Stimulated activated CD4-positive, alpha-beta T cell treated with anti-CD3 and anti-CD28 coated beads, Interleukin-1b, Interleukin-23, amount 100 ng/mL, for 48 hours (primary cell): ENCODE results near the gene LRRC9.
"Not testable (repeated sequence)": the region's sequence is repeated elsewhere in the genome, so short reads cannot be mapped to it uniquely, and the experiment has no call there.

Source experiments
- DNase-seq: peaks from one replicate; pipeline ENCODE4 v3.0.0-alpha.2; 2020

Gene LRRC9

GRCh38 chr14:60079723-60080122 lies 159.8 kb downstream of the LRRC9 start:
- DNase-seq: no peak

DNA sequence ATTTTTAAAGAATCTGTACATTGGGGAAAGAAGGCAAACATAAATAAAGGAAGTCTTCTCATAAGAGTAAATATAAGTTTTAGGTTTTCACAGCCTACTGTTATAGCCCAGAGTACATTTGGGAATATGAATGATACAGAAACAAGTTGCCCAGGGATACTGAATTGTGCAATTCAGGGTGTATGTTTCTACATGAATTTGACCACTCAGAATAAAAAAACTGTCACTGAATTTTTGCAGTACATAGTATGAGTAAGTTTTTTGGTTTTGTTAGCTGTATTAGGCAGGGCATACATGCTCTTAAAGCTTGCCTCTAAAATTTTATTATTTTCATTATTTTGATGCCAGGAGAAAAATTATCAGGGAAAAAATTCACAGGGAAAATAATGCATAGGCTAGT lies 165.1 kb downstream of the LRRC9 start:
- DNase-seq: no peak

DNA sequence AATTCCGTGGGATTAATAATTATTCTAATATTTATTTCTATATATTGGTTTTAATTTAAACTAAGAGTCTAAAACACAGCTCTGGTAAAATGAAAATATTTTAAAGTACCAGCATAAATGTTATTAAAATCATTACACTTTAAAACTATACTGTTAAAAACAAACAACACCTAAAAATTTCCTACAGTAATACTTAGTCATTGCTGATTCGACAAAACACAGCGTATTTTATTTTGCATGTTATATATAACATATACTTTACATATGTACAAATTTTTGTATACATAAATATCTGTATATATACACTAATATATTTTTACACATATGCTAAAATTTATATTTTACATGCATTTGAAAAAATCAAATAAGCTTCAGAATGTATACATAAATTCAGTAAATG lies 165.7 kb downstream of the LRRC9 start:
- no peak for DNase-seq

- DNase-seq: no peak
Measured at GRCh38 chr14:60087668-60088067, 167.7 kb downstream of the LRRC9 start.

DNA sequence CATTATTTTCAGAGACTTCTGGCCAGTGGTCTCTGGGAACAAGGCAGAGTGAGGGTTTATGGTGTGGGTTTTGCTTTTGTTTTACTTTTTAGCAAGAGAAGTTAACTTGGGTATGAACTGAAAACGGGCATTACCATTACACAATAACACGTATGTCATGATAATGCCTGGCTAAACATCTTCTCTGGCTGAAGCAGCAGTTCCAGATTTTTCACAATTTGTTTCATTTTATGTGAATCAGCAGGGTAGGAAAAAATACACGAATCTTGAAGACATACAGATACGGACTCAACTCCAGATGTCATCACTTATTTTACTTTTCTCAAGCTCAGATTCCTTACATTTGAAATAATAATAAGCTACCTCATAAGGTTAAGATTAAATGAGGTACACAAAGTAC lies 169.3 kb downstream of the LRRC9 start:
- DNase-seq: no peak

- DNase-seq: peak; percentile 5
Measured at GRCh38 chr14:60090864-60091519, 171.0 kb downstream of the LRRC9 start.

DNA sequence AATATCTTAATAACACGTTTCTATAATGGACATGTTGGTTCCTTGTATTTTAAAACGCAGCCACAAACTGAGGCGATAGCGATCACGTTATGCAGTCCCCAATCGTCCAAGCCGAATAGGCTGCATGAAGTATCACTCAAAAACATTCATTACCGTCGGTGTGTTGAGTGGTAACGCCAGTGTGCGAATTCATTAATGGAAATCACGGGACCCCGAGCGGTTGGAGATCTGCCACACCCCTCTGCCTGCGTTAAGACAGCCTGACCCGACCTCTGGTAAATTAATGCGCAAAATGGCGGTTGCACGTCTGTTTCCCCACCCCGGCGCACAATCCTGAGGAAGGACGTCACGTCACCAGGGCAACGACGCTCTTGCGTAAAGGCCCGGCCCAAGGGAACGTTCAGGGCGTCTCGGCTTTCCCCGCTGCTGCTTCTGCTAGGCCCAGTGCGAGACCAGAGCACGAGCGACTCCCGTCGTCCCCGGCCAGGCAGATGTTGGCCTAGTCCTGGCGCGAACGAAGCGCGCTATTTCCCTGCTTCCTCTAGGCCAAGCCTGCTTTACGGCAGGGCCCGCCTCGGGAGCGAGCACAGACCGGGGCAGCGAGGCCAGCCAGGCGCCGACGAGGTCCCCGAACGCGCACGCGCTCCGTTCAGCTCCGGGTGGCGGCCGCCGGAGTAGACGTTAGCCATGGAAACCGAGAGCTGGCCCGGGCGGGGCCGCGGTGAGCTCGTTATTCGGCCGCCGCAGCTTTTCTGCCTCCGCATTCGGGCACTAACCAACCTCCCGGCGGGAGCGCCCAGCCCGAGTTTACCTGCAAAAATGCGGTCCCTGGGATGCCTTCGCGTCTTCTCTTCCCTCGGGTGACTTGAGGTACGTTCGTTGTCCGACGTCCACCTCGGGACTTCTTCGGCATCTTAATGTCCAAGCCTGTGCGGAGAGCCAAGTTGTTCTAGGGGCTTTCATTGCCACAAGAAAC lies 171.9 kb downstream of the LRRC9 start, which contains the start of gene PCNX4:
Gene PCNX4, plus strand, starts transcription at position 374 of the 976 bp plus-strand sequence. CDS start 15,716 bp downstream, outside the sequence.
- DNase-seq: peak; percentile 94

- DNase-seq: no peak
Measured at GRCh38 chr14:60092526-60092920, 172.6 kb downstream of the LRRC9 start.

GRCh38 chr14:60093080-60093479 lies 173.1 kb downstream of the LRRC9 start:
- DNase-seq: no peak

DNA sequence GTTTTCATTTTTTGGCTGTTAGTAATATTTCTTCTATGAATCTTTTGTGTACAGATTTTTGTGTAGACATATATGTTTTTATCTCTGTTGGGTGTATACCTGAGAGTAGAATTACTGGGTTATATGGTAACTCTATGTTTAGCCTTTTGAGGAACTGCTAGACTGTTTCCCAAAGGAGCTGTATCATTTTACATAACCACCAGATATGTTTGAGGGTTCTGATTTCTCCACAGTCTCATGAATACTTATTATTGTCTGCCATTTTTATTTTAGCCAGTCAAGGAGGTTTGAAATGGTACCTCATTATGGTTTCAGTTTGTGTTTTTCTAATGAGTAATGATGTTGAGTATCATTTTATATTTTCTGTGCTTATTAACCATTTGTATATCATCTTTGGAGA lies 173.7 kb downstream of the LRRC9 start:
- DNase-seq: no peak

DNA sequence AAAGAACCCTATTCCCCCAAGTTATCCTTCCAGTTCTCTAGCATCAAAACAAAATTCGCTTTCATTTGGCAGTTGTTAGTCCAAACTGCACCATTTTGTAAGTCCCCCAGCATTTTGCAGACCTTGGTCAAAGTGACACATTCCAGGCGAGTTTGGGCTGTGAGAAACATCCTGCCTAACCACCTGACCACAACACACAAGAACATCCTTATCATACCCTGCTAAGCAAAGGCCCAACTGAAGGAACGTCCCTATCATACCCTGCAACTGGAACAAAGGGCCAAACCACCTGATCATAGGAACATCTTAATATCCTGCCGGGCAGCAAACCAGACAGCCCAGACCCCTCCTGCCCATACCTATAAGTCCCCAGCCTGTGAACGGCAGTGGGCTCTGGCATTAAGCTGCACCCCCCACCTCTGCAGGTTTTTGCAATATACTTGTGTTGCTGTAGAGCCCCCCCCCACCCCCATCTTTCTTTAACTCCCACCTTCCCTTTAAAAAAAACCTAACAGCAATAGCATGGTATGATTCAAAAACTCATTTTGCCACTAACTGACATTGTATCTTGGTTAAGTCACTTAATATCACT lies 174.5 kb downstream of the LRRC9 start:
- peak; percentile 27 for DNase-seq

GRCh38 chr14:60095231-60095630 lies 175.3 kb downstream of the LRRC9 start:
- no peak for DNase-seq

- no peak for DNase-seq
Measured at GRCh38 chr14:60095781-60096450, 176.0 kb downstream of the LRRC9 start.

DNA sequence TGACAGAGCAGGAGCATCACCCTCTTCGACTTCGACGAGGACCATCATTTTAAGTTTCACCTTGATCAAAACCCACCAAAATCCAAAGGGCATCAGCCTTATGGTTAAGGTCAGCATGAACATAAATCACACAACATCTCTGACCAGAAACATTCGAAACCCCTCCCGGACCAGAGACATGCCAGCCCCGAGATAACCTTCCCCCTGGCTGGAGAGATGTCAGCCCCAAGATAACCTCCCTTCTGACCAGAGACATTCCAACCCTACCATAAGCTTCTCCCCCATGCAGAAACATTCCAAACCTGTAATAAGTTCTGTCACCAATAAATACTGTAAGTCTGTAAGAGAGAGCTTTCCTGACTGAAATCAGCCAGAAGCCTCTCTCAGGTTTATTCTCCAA lies 178.0 kb downstream of the LRRC9 start:
- no peak for DNase-seq

DNA sequence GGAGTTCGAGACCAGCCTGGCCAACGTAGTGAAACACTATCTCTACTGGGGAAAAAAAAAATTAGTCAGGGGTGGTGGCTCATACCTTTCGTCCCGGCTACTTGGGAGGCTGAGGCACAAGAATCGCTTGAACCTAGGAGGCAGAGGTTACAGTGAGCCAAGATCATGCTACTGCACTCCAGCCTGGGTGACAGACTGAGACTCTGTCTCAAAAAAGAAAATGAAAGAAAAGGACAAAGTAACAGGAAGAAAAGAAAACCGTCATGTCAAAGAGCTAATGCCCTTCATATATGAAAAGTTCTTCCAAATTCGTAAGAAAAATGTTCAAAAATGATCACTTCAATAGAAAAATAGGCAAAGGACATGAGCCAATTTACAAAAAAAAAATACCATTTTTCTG lies 179.9 kb downstream of the LRRC9 start:
- not testable (repeated sequence) for DNase-seq

DNA sequence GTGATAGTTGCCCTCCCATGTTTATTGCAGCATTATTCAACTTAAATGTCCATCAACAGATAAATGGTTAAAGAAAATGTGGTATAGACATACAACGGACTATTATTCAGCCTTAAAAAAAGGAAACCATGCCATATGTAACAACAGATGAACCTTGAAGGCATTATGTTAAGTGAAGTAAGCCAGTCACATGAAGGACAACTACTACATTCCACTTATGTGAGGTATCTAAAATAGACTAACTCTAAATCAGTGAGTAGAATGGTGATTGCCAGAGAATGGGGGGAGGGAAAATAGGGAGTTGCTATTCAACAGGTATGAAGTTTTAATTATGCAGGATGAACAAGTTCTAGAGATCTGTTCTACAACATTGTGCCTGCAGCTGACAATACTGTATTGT lies 181.8 kb downstream of the LRRC9 start:
- DNase-seq: no peak

GRCh38 chr14:60102389-60102788 lies 182.4 kb downstream of the LRRC9 start:
- DNase-seq: no peak

- DNase-seq: no peak
Measured at GRCh38 chr14:60106339-60106738, 186.4 kb downstream of the LRRC9 start.

DNA sequence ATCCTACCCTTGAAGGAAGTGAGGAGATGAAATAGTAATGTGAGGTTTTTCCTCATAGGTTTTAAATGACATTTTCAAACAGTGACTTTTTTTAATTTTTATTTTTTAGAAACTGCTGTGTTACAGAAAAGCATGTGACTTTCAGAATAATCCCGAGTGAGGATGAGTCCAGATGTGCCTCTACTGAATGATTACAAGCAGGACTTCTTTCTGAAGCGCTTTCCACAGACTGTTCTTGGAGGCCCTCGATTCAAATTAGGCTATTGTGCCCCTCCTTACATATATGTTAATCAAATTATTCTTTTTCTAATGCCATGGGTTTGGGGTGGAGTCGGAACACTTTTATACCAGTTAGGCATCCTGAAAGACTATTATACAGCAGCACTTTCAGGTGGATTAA lies 187.5 kb downstream of the LRRC9 start:
- DNase-seq: no peak

DNA sequence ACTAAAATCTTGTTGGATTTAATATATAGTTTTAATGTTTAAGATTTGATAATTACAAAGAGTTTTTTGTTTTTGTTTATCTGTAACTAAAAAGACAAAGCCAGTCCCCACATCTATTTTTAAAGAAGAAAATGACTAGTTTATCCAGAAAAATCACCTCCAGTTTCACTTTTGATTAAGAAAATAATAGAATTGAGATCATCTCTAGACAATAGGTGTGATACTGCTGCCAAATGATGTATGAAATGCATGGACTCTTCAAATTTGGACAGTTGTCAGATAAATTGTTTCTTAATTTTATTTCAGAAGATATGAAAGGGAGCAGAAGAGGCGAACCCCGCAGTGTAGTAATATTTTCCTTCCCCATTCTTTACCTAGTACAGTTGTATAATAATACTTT lies 191.8 kb downstream of the LRRC9 start:
- DNase-seq: no peak
